A673 (cell line): ENCODE measurements around the gene NAP1L5.

ENCODE experiments used
- EZH2 ChIP-seq: fragments of 200-600 bp; sonication (generic); IDR thresholded peaks from 2 replicates; pipeline ENCODE4 v1.6.1; 2017; ENCODE audit warnings: borderline replicate concordance, low read depth, mild to moderate bottlenecking, mixed read lengths, antibody characterized with exemption, low read length; ENCODE audit not compliant: poor library complexity, severe bottlenecking
- TF ChIP-seq, protein P1 (sequence below): fragments of 300-800, 200-600 bp; sonication (generic); conservative IDR thresholded peaks from 2 replicates; pipeline ENCODE4 v1.5.1; 2017; ENCODE audit warnings: low read depth, mild to moderate bottlenecking, antibody characterized with exemption, low read length, moderate library complexity, mixed read lengths

DNA sequence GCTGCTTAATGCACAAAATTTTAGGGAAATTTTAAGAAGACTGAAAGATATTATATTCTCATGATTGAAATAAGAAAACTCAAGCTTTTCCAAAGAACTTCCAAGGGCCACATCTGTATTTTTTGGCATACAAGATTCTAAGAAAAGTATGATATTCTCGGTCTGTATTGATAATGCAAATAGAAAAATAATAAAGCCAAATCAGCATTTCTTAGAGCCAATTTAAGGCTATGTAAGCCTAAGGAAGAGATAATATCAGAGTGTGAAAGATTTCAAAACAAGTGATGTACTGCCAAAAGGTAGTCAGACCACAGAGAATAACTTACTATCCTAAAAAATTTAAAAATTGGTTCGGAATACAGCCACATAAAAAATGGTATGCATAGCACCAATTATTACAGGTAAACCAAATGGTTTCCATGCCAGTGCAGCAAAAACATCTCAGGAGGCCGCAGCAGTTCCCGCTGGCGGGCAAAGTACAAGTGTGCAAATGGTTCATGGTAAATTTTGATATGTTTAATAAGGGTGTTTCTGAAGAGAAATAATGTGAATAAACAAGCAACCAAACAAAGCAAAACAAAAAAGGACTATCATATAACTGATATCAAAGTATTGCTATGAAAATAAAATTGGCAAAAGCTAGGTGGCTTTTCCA is 35.2 kb upstream of the NAP1L5 start:
- TF ChIP-seq, protein P1, sequence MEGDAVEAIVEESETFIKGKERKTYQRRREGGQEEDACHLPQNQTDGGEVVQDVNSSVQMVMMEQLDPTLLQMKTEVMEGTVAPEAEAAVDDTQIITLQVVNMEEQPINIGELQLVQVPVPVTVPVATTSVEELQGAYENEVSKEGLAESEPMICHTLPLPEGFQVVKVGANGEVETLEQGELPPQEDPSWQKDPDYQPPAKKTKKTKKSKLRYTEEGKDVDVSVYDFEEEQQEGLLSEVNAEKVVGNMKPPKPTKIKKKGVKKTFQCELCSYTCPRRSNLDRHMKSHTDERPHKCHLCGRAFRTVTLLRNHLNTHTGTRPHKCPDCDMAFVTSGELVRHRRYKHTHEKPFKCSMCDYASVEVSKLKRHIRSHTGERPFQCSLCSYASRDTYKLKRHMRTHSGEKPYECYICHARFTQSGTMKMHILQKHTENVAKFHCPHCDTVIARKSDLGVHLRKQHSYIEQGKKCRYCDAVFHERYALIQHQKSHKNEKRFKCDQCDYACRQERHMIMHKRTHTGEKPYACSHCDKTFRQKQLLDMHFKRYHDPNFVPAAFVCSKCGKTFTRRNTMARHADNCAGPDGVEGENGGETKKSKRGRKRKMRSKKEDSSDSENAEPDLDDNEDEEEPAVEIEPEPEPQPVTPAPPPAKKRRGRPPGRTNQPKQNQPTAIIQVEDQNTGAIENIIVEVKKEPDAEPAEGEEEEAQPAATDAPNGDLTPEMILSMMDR, result no peak
- no peak for TF ChIP-seq EZH2
